Right atrium auricular region (tissue), 2 donors: Measurements from ENCODE around the gene RIMBP2. TPM values are rescaled to one million over a fixed set of nuclear protein-coding genes. Genes with fewer than 3 reads are reported as not detected.

ENCODE experiments used
- DNase-seq: peaks from one replicate; pipeline ENCODE4 v3.0.0-alpha.2; 2019; ENCODE audit warnings: low spot score
- H3K27ac ChIP-seq, 2 donors: fragments of 200-600 bp; sonication (generic); 1 replicate in 1 of 2; 2 replicates in 1 of 2; pipeline ENCODE4 v1.5.1; 2016 to 2019
- H3K27me3 ChIP-seq, 2 donors: fragments of 200-600 bp; sonication (generic); one replicate each; pipeline versions ENCODE4 v1.5.1 to v1.6.0; 2017 to 2019
- H3K36me3 ChIP-seq: fragments of 200-600 bp; sonication (generic); one replicate; pipeline ENCODE4 v1.5.1; 2016
- H3K4me1 ChIP-seq, 2 donors: fragments of 200-600 bp; sonication (generic); one replicate each; pipeline versions ENCODE4 v1.5.1 to v1.6.0; 2017 to 2019
- H3K4me3 ChIP-seq, 2 donors: fragments of 200-600 bp; sonication (generic); 1 replicate in 1 of 2; 2 replicates in 1 of 2; pipeline ENCODE4 v1.5.1; 2017 to 2019; ENCODE audit warnings: mild to moderate bottlenecking in 1 of 2, moderate library complexity in 1 of 2
- H3K9me3 ChIP-seq, 2 donors: fragments of 200-600 bp; sonication (generic); one replicate each; pipeline ENCODE4 v1.5.1; 2019
- CTCF ChIP-seq, 2 donors: fragments of 200-600 bp; sonication (generic); IDR thresholded peaks; one replicate each; pipeline ENCODE4 v1.5.1; 2019; ENCODE audit warnings: antibody characterized with exemption in 2 of 2
- total RNA-seq, 2 donors: library from RNA; depleted of rRNA; stranded (reverse); fragments of >200 nt; gene quantifications; one replicate each; pipeline ENCODE4 v1.1.0, GENCODE V29; 2016

The RIMBP2 gene
- total RNA-seq, 2 donors from 2014 or later: 0.04 TPM; not detected in 1

- no peak for TF ChIP-seq CTCF (IDR thresholded peaks at IDR 0.05)
- H3K4me3 ChIP-seq: no peak overlapping the region
- H3K9me3 ChIP-seq: peaks cover 0 to 10% of the 10 kb centered on the region in 2 donors
- no peak overlapping the region for H3K27ac ChIP-seq
- H3K27me3 ChIP-seq: no peaks in the 10 kb centered on the region
- no peaks in the 10 kb centered on the region for H3K36me3 ChIP-seq
- no peak for DNase-seq
- H3K4me1 ChIP-seq: no peaks in the 10 kb centered on the region
These were observed 252.8 kb downstream of the RIMBP2 start for GRCh38 chr12:130463275-130463658.

GRCh38 chr12:130462558-130463274 lies 253.4 kb downstream of the RIMBP2 start:
- Histone ChIP-seq H3K27me3 (no peaks in the 10 kb centered on the region), H3K9me3 (peaks cover 0 to 7% of the 10 kb centered on the region in 2 donors), H3K36me3 (no peaks in the 10 kb centered on the region), H3K4me1 (no peaks in the 10 kb centered on the region), H3K4me3 (no peak overlapping the region), H3K27ac (no peak overlapping the region)
- no peak for TF ChIP-seq CTCF (IDR thresholded peaks at IDR 0.05)
- DNase-seq: no peak

- no peak for DNase-seq
- H3K27me3 ChIP-seq: no peaks in the 10 kb centered on the region
These were observed 254.1 kb downstream of the RIMBP2 start for GRCh38 chr12:130461839-130462557.

GRCh38 chr12:130461447-130461815 lies 254.7 kb downstream of the RIMBP2 start:
- H3K27me3 ChIP-seq: no peaks in the 10 kb centered on the region
- no peak for DNase-seq
- H3K36me3 ChIP-seq: no peaks in the 10 kb centered on the region
- peaks cover 0 to 4% of the 10 kb centered on the region in 2 donors for H3K4me1 ChIP-seq
- no peaks in the 10 kb centered on the region for H3K9me3 ChIP-seq
- TF ChIP-seq CTCF (IDR thresholded peaks at IDR 0.05): no peak
- H3K27ac ChIP-seq: no peak overlapping the region
- H3K4me3 ChIP-seq: no peak overlapping the region

More at GRCh38 chr12:130461839-130462557, 254.1 kb downstream of the RIMBP2 start:
- Histone ChIP-seq H3K4me3 (no peak overlapping the region), H3K4me1 (no peaks in the 10 kb centered on the region), H3K9me3 (peaks cover 0 to under 1% of the 10 kb centered on the region in 2 donors), H3K36me3 (no peaks in the 10 kb centered on the region), H3K27ac (no peak overlapping the region)
- TF ChIP-seq CTCF (IDR thresholded peaks at IDR 0.05): no peak

GRCh38 chr12:130460611-130461446 lies 255.3 kb downstream of the RIMBP2 start:
- DNase-seq: no peak
- TF ChIP-seq CTCF (IDR thresholded peaks at IDR 0.05): no peak
- H3K27ac ChIP-seq: no peak overlapping the region
- H3K27me3 ChIP-seq: no peaks in the 10 kb centered on the region
- no peaks in the 10 kb centered on the region for H3K9me3 ChIP-seq
- H3K36me3 ChIP-seq: no peaks in the 10 kb centered on the region
- H3K4me1 ChIP-seq: peaks cover 0 to 4% of the 10 kb centered on the region in 2 donors
- H3K4me3 ChIP-seq: no peak overlapping the region
